GM15510 (cell line): ENCODE results near the gene LYPD6B.

ENCODE experiments used
- POLR2A ChIP-seq: IDR thresholded peaks from 3 replicates; pipeline ENCODE4 v1.6.1; 2011; ENCODE audit warnings: borderline replicate concordance; ENCODE audit not compliant: insufficient read length; ENCODE audit errors: extremely low read depth

The LYPD6B gene

DNA sequence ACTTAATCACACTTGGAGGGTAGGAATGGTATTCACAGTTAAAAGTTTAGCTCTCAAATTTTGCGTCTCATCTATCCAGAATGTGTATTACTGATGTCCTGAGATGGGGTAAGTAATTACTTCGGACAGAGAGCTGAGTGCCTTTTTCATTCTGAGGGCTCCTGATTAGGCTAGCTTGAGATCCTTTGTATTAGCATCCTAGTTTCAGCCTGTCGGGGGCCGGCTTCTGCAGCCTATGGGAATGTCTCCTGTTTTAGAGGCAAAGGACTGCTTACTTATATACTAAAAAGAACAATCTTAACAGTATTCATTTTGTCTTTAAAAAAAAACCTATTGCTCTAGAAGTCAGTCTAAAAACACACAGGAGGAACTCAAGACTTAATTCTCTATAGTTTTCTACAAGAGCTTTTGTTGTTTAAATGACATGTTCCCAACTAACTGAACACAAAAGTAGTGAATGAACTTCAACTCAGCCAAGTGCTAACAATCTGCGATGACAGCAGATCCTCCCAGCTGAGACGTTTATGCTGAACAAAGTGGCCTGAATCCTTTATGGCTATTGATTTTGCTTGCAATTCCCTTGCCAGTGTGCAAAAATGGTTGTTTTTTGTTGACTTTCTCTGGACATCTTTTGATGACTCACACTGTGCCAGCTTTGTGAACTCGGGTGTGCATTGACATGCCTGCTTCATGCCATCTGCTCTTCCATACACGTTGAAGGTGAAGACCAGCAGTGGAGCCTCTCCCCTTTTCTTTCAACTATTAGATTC lies 118.7 kb downstream of the LYPD6B start:
- TF ChIP-seq POLR2A: no peak

- TF ChIP-seq POLR2A: no peak
Measured at GRCh38 chr2:149158957-149159356, 120.5 kb downstream of the LYPD6B start.

DNA sequence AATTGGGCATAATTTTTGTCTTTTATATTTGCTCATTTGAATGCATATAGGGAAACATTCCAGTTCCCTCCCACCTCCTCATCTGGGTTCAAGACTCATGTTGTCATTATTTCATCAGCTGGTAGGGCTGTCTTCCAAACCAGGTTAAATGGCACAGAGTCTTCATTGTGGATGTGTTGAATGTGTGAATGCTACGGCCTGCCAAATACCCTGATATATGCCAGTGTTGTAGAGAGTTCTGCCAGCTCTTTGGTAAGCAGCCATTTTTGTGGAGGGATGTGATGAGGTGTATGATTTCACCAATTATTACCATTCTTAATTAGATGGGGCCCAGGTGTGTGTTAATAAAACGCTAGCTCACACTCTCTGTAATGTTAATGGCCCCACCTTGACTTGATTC lies 121.7 kb downstream of the LYPD6B start:
- TF ChIP-seq POLR2A: no peak

GRCh38 chr2:149160701-149161217 lies 122.3 kb downstream of the LYPD6B start:
- TF ChIP-seq POLR2A: no peak

DNA sequence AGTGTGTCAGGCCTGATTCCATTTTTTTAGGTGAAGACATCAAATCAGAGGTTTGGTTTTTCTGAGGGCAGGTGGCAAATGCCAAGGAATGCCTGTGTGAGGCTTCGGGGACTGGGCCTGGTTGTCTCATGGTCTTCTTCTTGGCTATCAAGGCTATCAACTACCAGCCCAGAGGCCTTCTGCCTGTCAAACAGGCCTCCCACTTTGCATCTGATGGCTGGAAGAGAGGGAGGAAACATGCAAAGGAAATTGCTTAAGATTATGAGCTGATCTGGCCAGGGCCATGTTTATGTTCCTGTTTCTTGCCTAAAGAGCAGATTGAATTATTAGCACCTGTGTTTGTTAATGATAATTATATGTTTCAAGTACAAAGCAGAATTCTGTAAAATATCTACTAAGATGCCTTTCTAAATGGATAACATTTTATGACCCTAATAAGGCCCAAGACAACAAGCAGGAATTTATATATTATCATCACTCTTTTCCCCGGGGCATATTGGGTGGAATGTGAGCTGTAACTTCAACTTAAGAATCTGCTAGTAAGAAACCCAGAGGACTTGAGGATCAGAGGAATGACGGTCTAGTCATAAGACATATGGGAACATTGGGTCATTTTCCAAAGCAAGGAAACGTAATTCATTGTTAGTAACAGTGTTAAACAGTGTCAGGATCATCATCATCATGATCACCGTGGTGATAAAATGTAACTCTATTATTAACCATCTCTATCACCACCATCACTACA lies 123.2 kb downstream of the LYPD6B start:
- no peak for TF ChIP-seq POLR2A

DNA sequence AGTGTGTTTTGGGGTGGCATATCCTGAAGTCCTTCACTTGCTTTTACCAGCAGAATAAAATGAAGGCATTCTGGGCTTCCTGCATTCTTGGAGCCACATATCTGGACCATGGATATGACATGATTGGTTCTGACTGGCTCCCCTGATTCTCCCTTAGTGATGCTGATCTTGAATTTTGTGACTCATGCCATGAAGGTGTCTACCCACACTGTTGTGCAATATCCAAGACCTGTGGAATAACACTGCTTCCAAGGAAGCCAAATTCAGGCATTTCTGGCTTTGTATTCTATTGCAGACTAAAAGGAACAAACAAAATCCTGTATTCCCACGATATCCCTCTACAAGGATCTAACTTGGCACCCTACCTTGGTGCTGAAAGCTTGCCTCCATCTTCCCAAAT lies 125.8 kb downstream of the LYPD6B start:
- no peak for TF ChIP-seq POLR2A

DNA sequence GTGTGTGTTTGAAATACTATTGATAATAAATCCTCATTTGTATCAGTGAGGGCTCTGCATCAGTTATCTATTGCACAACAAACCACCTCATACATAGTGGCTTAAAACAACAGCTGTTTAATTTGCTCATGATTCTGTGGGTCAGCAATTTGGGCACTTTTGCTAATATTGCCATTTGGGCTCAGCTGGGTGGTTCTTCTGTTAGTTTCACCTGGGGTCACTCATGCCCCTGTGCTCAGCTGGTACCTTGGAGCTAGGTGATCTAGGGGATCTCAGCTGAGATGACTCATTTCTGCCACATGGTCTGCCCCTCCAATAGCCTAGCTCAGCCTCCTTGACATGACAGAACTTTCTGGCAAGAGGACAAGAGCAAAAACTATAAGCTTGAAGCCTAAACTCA lies 126.3 kb downstream of the LYPD6B start:
- no peak for TF ChIP-seq POLR2A

GRCh38 chr2:149167001-149167780 lies 128.7 kb downstream of the LYPD6B start:
- TF ChIP-seq POLR2A: no peak

DNA sequence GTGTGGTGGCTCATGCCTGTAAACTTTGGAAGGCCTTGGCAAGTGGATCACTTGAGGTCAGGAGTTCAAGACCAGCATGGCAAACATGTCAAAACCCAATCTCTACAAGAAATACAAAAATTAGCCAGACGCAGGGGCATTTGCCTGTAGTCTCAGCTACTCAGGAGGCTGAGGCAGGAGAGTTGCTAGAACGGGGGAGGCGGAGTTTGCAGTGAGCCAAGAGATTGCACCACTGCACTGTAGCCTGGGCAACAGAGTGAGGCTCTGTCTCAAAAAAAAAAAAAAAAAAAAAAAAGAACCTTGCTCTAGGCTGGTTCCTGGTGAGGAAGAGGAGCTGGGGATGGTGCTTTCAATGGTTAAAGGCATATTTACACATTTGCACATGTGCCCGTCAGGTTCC lies 129.4 kb downstream of the LYPD6B start:
- no peak for TF ChIP-seq POLR2A

GRCh38 chr2:149169656-149170055 lies 131.2 kb downstream of the LYPD6B start:
- no peak for TF ChIP-seq POLR2A

GRCh38 chr2:149170156-149170555 lies 131.7 kb downstream of the LYPD6B start:
- no peak for TF ChIP-seq POLR2A

- no peak for TF ChIP-seq POLR2A
Measured at GRCh38 chr2:149170911-149171310, 132.4 kb downstream of the LYPD6B start.

DNA sequence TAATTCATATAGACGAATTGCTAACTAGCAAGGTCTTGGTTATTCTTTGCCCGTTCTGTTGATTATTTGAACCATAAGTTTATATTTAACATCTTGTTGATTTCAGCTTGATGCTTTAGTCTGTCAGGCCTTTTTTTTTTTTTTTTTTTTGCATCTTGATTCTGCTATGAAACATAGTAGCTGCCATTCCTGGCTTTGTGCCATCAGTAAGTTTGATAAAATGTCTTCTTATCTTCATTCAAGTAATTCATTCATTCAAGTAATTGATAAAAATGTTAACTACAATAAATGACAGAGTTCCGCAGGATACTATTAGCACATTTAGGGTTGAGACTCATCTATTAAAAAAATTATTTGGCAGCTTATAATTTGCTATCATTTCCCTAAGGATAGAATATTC lies 134.7 kb downstream of the LYPD6B start:
- no peak for TF ChIP-seq POLR2A

GRCh38 chr2:149175956-149176355 lies 137.5 kb downstream of the LYPD6B start:
- TF ChIP-seq POLR2A: no peak

DNA sequence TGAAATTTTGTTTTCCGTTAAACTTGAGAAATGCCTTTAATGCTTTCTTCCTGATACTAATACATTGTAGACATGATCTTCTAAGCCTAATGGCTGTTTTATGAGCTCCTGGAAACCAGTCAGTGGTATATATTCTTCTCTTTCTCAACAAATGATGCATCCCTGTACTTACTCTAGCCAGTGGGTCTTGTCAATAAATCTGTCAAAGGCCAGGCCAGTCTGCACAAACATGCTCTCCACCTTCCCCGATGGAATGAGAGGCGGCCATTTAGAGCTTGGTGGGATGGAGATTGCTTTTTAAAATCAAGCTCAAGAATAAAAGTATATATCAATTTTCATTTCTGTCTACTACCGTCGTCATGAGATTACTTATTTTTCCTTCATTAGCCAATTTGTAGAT lies 140.1 kb downstream of the LYPD6B start:
- TF ChIP-seq POLR2A: no peak
